Measurements from ENCODE around the gene DCD. TPM values are rescaled to one million over a fixed set of nuclear protein-coding genes. Genes with fewer than 3 reads are reported as not detected.
"Not testable (repeated sequence)": the region's sequence is repeated elsewhere in the genome, so short reads cannot be mapped to it uniquely, and the experiment has no call there.

DCD gene
- total RNA-seq, 2 donors from 2014 or later: not detected

DNA sequence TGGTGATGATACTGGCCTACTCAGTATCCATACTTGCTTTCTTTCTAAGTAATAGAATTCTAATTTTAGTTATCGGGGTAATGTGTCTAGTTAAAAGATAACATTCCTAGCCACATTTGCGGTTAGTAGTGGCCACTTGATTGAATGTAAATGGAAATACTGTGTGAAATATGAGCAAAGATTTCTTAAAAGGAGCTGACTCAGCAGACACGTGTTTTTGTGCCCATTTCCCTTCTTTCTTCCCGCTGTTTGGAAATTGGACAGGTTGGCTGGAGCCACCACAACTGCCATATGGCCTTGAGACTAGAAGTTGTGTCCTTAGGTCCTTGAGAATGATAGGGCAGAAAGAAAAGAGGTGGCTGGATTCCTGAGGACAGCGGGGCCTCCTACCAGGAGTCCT, 19.8 kb upstream of the DCD start:
- Histone ChIP-seq H3K27ac (no peak overlapping the region), H3K36me3 (no peaks in the 10 kb centered on the region), H3K9me3 (no peaks in the 10 kb centered on the region), H3K4me3 (no peak overlapping the region), H3K27me3 (no peaks in the 10 kb centered on the region), H3K4me1 (no peaks in the 10 kb centered on the region)
- TF ChIP-seq, protein P1, sequence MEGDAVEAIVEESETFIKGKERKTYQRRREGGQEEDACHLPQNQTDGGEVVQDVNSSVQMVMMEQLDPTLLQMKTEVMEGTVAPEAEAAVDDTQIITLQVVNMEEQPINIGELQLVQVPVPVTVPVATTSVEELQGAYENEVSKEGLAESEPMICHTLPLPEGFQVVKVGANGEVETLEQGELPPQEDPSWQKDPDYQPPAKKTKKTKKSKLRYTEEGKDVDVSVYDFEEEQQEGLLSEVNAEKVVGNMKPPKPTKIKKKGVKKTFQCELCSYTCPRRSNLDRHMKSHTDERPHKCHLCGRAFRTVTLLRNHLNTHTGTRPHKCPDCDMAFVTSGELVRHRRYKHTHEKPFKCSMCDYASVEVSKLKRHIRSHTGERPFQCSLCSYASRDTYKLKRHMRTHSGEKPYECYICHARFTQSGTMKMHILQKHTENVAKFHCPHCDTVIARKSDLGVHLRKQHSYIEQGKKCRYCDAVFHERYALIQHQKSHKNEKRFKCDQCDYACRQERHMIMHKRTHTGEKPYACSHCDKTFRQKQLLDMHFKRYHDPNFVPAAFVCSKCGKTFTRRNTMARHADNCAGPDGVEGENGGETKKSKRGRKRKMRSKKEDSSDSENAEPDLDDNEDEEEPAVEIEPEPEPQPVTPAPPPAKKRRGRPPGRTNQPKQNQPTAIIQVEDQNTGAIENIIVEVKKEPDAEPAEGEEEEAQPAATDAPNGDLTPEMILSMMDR (IDR thresholded peaks at IDR 0.05): no peak
- DNase-seq (ENCODE audit: low spot score): no peak

GRCh38 chr12:54666008-54666407, 17.8 kb upstream of the DCD start:
- H3K27ac ChIP-seq: no peak overlapping the region
- TF ChIP-seq, protein P1 (IDR thresholded peaks at IDR 0.05): no peak
- no peak for DNase-seq (ENCODE audit: low spot score)
- no peaks in the 10 kb centered on the region for H3K36me3 ChIP-seq
- H3K27me3 ChIP-seq: no peaks in the 10 kb centered on the region
- H3K4me3 ChIP-seq: no peak overlapping the region
- no peaks in the 10 kb centered on the region for H3K9me3 ChIP-seq
- H3K4me1 ChIP-seq: no peaks in the 10 kb centered on the region

GRCh38 chr12:54665022-54665635, 17.0 kb upstream of the DCD start:
- H3K4me1 ChIP-seq; DNase-seq (ENCODE audit: low spot score); H3K9me3 ChIP-seq; H3K4me3 ChIP-seq; H3K27me3 ChIP-seq; H3K36me3 ChIP-seq; H3K27ac ChIP-seq: not testable (repeated sequence)

GRCh38 chr12:54663603-54664002, 15.4 kb upstream of the DCD start:
- TF ChIP-seq, protein P1 (IDR thresholded peaks at IDR 0.05): no peak
- DNase-seq (ENCODE audit: low spot score): no peak
- no peaks in the 10 kb centered on the region for H3K36me3 ChIP-seq
- H3K27ac ChIP-seq: no peak overlapping the region
- no peaks in the 10 kb centered on the region for H3K27me3 ChIP-seq
- H3K4me1 ChIP-seq: no peaks in the 10 kb centered on the region
- H3K4me3 ChIP-seq: no peak overlapping the region
- H3K9me3 ChIP-seq: no peaks in the 10 kb centered on the region

- TF ChIP-seq, protein P1 (IDR thresholded peaks at IDR 0.05): no peak
- Histone ChIP-seq H3K9me3 (no peaks in the 10 kb centered on the region), H3K27ac (no peak overlapping the region), H3K4me1 (no peaks in the 10 kb centered on the region), H3K27me3 (no peaks in the 10 kb centered on the region), H3K4me3 (no peak overlapping the region), H3K36me3 (no peaks in the 10 kb centered on the region)
- no peak for DNase-seq (ENCODE audit: low spot score)
Measured at GRCh38 chr12:54662026-54662425, 13.9 kb upstream of the DCD start.

DNA sequence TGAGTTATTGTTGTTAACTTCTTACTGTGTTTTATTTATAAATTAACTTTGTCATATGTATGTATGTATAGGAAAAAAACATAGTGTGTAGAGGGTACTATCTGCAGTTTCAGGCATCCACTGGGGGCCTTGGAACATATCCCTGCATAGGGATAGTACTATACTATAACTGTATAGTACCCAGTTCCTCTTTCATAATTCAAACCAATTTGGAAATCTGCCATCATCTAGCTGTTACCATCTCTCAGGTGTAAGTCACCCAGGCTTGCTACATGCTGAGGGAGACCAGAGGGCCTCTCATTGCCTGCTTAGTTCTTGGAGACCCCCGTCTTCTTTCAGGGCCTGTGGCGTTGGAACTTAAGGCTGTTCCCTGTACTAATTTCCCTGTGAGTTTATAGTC, 12.9 kb upstream of the DCD start:
- Histone ChIP-seq H3K4me3 (no peak overlapping the region), H3K27me3 (no peaks in the 10 kb centered on the region), H3K9me3 (no peaks in the 10 kb centered on the region), H3K27ac (no peak overlapping the region), H3K4me1 (no peaks in the 10 kb centered on the region), H3K36me3 (no peaks in the 10 kb centered on the region)
- TF ChIP-seq, protein P1 (IDR thresholded peaks at IDR 0.05): no peak
- DNase-seq (ENCODE audit: low spot score): no peak
